H1 (cell line): ENCODE results near the gene SLC25A45. TPM values are rescaled to one million over a fixed set of nuclear protein-coding genes. Genes with fewer than 3 reads are reported as not detected.

Source experiments
- E2F6 ChIP-seq: IDR thresholded peaks from 2 replicates; pipeline ENCODE4 v1.6.1; 2012; ENCODE audit warnings: inconsistent platforms
- JUN ChIP-seq: IDR thresholded peaks from 2 replicates; pipeline ENCODE4 v1.6.1; 2011; ENCODE audit warnings: low read depth, mild to moderate bottlenecking, improper control_type of control experiment, low read length
- POU5F1 ChIP-seq: IDR thresholded peaks from 2 replicates; pipeline ENCODE4 v1.6.1; 2011; ENCODE audit warnings: low read depth, mild to moderate bottlenecking, low read length, moderate library complexity
- polyA plus RNA-seq, 7 experiments: library from polyadenylated mRNA; depleted of rRNA in 3 of 7; stranded (reverse) in 5 of 7; unstranded in 2 of 7; fragments of >200 nt in 5 of 7; fragments of 200-250 nt in 2 of 7; gene quantifications; 1 replicate in 5 of 7; 2 replicates in 1 of 7; 4 replicates in 1 of 7; pipeline versions ENCODE4 v1.2.1 to v1.2.3, GENCODE V29; 2011 to 2013; ENCODE audit warnings: missing spikeins in 2 of 7, mixed read lengths in 2 of 7
- total RNA-seq: library from RNA; stranded (reverse); fragmentation: NEBNext Ultra II Directional; extraction: Animal tissue kit (Norgen Biotek cat#: 25700); gene quantifications from 2 replicates; pipeline ENCODE4 v1.2.1, GENCODE V29; 2021

SLC25A45 gene
- total and polyA plus RNA-seq, 2 of the 8 experiments (the other 6 are each of a cell fraction or from before 2014, with no cell fraction given): 0.54 to 0.59 TPM

- TF ChIP-seq E2F6 (no peak), JUN (no peak), POU5F1 (no peak)
These were observed 42.2 kb downstream of the SLC25A45 start (continued) for GRCh38 chr11:65340226-65340625.
